Measurements from ENCODE around the gene PDE7B. TPM values are rescaled to one million over a fixed set of nuclear protein-coding genes. Genes with fewer than 3 reads are reported as not detected.

Gene PDE7B
- total RNA-seq, 2 experiments from 2014 or later = 0.58 to 0.68 TPM

DNA sequence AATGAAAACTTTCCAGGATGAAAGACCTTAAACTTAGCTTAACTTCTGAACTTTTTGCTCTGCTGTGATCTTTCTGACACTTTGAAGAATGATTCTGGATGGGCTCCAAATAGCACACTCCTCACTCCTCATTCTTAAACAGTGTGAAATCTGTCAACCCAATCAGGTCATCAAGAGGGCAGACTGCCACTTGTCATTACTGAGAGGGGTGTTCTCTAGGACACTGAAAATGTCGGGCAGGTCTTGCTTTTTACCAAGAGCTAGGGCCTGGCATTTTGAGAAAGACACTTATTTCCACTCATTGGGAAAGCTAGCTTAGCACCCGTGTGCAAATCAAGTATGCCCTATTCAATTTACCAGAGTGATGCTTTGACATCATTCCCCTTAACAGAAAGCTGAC lies 276.4 kb downstream of the PDE7B start:
- Mint-ChIP-seq H3K27me3 (peaks cover 2% of the 10 kb centered on the region), H3K36me3 (ENCODE audit: low read depth) (no peaks in the 10 kb centered on the region), H3K27ac (no peak overlapping the region), H3K4me3 (no peak overlapping the region), H3K4me1 (ENCODE audit: low read depth) (no peaks in the 10 kb centered on the region), H3K9me3 (no peaks in the 10 kb centered on the region)
- intact Hi-C loops (cut with micrococcal nuclease) = no loop called here
- ChIA-PET CTCF (interaction anchor here (1.4 kb wide), 1 partner anchor 9 kb away, joined by 3 read pairs; no protein-coding TSS in a partner anchor), POLR2A (no interaction called here)
- ATAC-seq = no peak
- TF ChIP-seq, protein P1, sequence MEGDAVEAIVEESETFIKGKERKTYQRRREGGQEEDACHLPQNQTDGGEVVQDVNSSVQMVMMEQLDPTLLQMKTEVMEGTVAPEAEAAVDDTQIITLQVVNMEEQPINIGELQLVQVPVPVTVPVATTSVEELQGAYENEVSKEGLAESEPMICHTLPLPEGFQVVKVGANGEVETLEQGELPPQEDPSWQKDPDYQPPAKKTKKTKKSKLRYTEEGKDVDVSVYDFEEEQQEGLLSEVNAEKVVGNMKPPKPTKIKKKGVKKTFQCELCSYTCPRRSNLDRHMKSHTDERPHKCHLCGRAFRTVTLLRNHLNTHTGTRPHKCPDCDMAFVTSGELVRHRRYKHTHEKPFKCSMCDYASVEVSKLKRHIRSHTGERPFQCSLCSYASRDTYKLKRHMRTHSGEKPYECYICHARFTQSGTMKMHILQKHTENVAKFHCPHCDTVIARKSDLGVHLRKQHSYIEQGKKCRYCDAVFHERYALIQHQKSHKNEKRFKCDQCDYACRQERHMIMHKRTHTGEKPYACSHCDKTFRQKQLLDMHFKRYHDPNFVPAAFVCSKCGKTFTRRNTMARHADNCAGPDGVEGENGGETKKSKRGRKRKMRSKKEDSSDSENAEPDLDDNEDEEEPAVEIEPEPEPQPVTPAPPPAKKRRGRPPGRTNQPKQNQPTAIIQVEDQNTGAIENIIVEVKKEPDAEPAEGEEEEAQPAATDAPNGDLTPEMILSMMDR (IDR thresholded peaks at IDR 0.05) = no peak
- no peak for DNase-seq

DNA sequence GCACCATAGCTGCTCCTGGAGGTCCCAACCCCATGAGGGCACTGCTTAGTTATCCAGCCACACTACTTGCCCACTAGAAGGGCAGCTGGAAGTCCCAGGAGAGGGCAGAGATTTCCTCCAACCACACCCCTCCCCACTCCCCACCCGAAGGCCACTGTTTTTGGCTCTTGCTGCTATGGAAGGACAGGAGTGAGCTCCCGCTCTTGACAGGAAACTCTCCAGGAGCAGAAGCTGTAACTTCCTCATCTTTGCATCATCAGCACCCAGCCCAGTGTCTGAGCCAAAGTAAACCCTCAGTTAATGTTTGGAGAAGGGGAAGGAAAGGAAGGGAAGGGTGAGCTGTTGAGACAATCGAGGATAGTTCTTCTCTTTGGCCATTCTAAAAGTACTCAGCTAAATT lies 277.9 kb downstream of the PDE7B start:
- no peaks in the 10 kb centered on the region for H3K9me3 Mint-ChIP-seq
- no peak overlapping the region for H3K4me3 Mint-ChIP-seq
- H3K36me3 Mint-ChIP-seq (ENCODE audit: low read depth) = no peaks in the 10 kb centered on the region
- H3K27me3 Mint-ChIP-seq = peaks cover 2% of the 10 kb centered on the region
- POLR2A ChIA-PET = no interaction called here
- DNase-seq (no peak), ATAC-seq (no peak)
- H3K4me1 Mint-ChIP-seq (ENCODE audit: low read depth) = no peaks in the 10 kb centered on the region
- CTCF ChIA-PET = interaction anchor here (1.0 kb wide), 1 partner anchor 454 kb away, joined by 3 read pairs; no protein-coding TSS in a partner anchor
- TF ChIP-seq, protein P1 (IDR thresholded peaks at IDR 0.05) = no peak
- intact Hi-C loops (cut with micrococcal nuclease) = no loop called here
- no peak overlapping the region for H3K27ac Mint-ChIP-seq

DNA sequence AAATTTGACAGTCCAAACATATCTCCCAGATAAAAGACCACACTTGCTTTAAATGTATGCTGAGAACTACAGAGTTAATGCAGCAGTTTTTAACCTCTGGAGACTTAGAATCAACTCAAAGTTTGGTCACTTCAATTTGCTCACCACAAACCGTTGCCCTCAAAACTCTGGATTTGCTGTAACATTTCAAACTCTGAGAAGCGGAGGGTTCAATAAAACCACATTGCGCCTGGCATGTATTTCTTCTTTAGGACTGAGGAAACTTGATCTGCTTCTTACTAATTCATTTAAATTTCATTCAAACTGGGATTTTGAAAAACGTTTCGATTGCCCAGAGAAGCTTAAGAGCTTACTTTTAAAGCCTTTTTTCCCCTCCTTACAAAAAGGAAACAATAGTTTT lies 282.8 kb downstream of the PDE7B start:
- Mint-ChIP-seq H3K27ac (no peak overlapping the region), H3K4me3 (no peak overlapping the region), H3K27me3 (no peaks in the 10 kb centered on the region), H3K36me3 (ENCODE audit: low read depth) (no peaks in the 10 kb centered on the region), H3K9me3 (no peaks in the 10 kb centered on the region), H3K4me1 (ENCODE audit: low read depth) (no peaks in the 10 kb centered on the region)
- DNase-seq (no peak), ATAC-seq (no peak)
- POLR2A ChIA-PET = no interaction called here
- TF ChIP-seq, protein P1 (IDR thresholded peaks at IDR 0.05) = no peak
- intact Hi-C loops (cut with micrococcal nuclease) = no loop called here
- CTCF ChIA-PET = no interaction called here

DNA sequence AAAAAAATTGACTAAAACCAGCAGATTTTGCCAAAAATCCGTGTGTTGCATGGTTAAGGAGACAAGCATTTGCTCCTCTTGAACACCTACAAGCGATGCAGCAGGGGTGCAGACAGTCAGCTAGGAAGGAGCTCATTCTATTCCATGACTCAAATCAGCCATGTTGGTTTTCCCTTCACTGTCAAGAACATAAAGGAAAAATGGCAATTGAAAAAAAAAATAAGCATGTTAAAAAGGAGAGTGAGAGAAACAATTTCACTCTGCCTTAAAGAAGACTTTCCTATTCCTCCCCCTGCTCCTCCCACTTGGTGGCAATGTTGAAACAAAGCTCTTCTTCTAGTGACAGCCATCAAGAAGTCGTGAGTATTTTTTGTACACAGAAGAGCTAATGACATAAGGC lies 283.2 kb downstream of the PDE7B start:
- ATAC-seq (no peak), DNase-seq (no peak)
- no peaks in the 10 kb centered on the region for H3K9me3 Mint-ChIP-seq
- ChIA-PET POLR2A (interaction anchor here (0.6 kb wide), 1 partner anchor 12 kb away, joined by 4 read pairs; no protein-coding TSS in a partner anchor), CTCF (no interaction called here)
- intact Hi-C loops (cut with micrococcal nuclease) = no loop called here
- no peaks in the 10 kb centered on the region for H3K36me3 Mint-ChIP-seq (ENCODE audit: low read depth)
- H3K27ac Mint-ChIP-seq = no peak overlapping the region
- no peaks in the 10 kb centered on the region for H3K4me1 Mint-ChIP-seq (ENCODE audit: low read depth)
- TF ChIP-seq, protein P1 (IDR thresholded peaks at IDR 0.05) = no peak
- H3K27me3 Mint-ChIP-seq = no peaks in the 10 kb centered on the region
- no peak overlapping the region for H3K4me3 Mint-ChIP-seq

DNA sequence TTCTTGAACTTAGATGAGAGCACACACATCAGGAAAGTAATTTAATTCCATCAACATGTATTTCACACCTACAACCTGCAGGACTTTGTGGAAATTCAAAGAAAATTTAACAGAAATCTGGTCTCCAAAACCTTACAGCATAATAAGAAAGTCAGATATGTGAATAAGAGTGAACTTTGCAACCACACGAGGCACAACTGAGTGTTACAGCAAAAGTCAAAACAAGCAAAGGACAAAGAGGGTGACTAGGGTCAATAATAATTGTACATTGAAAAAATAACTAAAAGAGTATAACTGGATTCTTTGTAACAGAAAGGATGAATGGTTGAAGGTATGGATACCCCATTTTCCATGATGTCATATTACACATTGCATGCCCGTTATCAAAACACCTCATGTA lies 284.8 kb downstream of the PDE7B start:
- TF ChIP-seq, protein P1 (IDR thresholded peaks at IDR 0.05) = no peak
- Mint-ChIP-seq H3K4me3 (no peak overlapping the region), H3K27me3 (no peaks in the 10 kb centered on the region), H3K27ac (no peak overlapping the region), H3K36me3 (ENCODE audit: low read depth) (no peaks in the 10 kb centered on the region), H3K9me3 (no peaks in the 10 kb centered on the region), H3K4me1 (ENCODE audit: low read depth) (no peaks in the 10 kb centered on the region)
- POLR2A ChIA-PET = no interaction called here
- intact Hi-C loops (cut with micrococcal nuclease) = no loop called here
- ATAC-seq (no peak), DNase-seq (no peak)
- CTCF ChIA-PET = no interaction called here
